ENCODE results near the gene KBTBD4.
"Not testable (repeated sequence)": the region's sequence is repeated elsewhere in the genome, so short reads cannot be mapped to it uniquely, and the experiment has no call there.

The KBTBD4 gene

DNA sequence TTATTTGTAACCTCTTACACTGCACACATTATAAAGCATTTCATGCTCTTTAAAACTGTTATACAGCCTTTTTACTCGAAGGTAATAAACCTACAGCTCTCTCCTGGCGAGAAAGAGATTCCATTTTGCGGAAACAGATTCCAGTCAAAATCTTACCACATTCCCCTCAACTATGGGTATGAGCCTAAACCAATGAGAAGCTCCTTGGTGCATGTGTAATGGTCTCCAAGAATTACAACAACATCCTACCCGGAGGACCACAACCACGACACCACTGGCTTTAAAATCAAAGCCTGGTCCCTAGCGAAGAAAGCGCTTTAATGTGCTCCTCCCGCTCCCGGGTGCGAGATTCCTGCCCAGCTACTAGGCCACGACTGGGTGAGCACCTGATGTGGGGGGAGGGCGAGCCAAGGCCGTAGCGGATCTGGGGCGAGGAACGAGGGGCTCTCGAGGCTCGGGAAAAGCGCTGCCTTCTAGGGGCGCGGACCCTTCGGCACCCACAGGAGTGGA lies 26.7 kb downstream of the KBTBD4 start:
- H3K4me3 ChIP-seq (ENCODE audit: low read depth, low read length): peak overlapping the region; percentile 84
- TF ChIP-seq, protein P1, sequence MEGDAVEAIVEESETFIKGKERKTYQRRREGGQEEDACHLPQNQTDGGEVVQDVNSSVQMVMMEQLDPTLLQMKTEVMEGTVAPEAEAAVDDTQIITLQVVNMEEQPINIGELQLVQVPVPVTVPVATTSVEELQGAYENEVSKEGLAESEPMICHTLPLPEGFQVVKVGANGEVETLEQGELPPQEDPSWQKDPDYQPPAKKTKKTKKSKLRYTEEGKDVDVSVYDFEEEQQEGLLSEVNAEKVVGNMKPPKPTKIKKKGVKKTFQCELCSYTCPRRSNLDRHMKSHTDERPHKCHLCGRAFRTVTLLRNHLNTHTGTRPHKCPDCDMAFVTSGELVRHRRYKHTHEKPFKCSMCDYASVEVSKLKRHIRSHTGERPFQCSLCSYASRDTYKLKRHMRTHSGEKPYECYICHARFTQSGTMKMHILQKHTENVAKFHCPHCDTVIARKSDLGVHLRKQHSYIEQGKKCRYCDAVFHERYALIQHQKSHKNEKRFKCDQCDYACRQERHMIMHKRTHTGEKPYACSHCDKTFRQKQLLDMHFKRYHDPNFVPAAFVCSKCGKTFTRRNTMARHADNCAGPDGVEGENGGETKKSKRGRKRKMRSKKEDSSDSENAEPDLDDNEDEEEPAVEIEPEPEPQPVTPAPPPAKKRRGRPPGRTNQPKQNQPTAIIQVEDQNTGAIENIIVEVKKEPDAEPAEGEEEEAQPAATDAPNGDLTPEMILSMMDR (IDR thresholded peaks at IDR 0.05; ENCODE audit: control insufficient read depth, extremely low read depth, insufficient read depth): no peak
- DNase-seq (ENCODE audit: low read depth): no peak

DNA sequence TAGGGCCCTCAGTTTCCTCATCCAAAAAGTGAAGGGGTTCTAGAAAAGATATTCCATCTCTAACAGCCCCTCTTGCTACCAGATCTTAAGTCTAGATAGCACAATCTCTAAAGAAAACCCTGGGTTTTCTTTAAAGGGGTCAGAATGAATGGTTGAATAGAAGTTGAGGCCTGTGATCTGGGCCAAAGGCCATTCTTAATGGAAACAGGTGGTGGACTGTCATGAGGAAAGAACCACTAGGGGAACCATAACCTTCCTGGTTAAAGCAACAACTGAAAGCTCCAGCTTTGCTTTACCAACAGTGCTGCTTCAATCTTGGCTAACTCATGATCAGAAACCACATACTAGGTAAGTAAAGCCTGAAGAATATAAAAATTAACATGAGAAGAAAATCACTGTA lies 27.7 kb downstream of the KBTBD4 start:
- H3K4me3 ChIP-seq (ENCODE audit: low read depth, low read length): peak overlapping the region; percentile 84
- TF ChIP-seq, protein P1 (IDR thresholded peaks at IDR 0.05; ENCODE audit: control insufficient read depth, extremely low read depth, insufficient read depth): peak; percentile 31
- no peak for DNase-seq (ENCODE audit: low read depth)

DNA sequence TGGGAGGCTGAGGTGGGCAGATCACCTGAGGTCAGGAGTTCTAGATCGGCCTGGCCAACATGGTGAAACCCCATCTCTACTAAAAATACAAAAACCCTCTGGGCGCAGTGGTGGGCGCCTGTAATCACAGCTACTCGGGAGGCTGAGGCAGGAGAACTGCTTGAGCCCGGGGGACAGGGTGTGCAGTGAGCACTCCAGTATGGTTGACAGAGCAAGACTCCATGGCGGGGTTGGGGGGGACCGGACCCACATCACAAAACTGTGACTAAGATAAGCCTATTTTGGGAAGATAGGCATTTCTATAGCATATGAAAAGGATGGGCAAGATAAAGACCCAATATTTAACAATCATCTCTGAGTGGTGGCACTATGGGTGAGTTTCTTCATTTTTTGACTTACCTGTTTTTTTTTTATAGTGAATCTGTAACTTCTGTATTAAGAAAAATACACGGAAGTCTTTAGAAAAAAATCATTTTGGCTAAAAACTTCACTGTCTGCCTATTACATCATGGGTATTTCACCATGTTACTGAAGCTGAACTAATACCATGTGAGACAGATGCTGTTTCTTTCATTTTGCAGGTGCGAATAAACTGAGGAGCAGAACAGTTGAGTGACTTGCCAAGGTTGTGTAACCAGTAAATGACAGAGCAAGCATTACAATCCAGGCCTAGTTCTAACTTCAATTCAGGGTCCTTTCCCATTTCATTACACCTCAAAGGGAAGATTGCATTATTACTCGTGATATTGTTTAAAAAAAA lies 28.3 kb downstream of the KBTBD4 start:
- TF ChIP-seq, protein P1 (IDR thresholded peaks at IDR 0.05; ENCODE audit: control insufficient read depth, extremely low read depth, insufficient read depth): no peak
- no peak overlapping the region for H3K4me3 ChIP-seq (ENCODE audit: low read depth, low read length)
- no peak for DNase-seq (ENCODE audit: low read depth)

DNA sequence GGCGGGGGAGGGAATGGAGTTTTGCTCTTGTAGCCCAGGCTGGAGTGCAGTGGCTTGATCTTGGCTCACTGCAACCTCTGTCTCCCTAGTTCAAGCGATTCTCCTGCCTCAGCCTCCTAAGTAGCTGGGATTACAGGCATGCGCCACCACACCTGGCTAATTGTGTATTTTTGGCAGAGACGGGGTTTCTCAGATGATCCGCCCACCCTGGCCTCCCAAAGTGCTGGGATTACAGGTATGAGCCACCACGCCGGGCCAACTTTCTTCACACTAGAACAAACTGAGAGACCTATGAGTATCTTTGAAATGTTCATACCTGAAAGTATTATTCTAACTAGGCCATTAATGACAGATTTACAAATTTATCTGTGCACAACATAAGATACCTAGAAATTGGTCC lies 32.5 kb downstream of the KBTBD4 start:
- not testable (repeated sequence) for DNase-seq (ENCODE audit: low read depth); H3K4me3 ChIP-seq (ENCODE audit: low read depth, low read length)

DNA sequence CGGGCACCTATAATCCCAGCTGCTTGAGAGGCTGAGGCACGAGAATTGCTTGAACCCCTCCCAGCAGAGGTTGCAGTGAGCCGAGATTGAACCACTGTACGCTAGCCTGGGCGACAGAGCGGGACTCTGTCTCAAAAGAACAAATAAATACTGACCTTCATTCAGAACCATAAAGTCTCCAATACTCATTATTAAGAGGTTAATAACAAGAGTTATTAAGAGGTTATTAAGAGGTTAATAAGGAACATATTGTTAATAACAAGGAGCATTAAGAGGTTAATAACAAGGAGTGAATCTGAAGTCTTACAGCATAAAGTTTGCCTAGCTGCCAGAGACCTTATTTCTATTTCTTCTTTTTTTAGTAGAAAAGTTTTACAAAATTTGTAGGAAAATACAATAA lies 33.5 kb downstream of the KBTBD4 start:
- no peak for DNase-seq (ENCODE audit: low read depth)
- TF ChIP-seq, protein P1 (IDR thresholded peaks at IDR 0.05; ENCODE audit: control insufficient read depth, extremely low read depth, insufficient read depth): no peak
- H3K4me3 ChIP-seq (ENCODE audit: low read depth, low read length): no peak overlapping the region

DNA sequence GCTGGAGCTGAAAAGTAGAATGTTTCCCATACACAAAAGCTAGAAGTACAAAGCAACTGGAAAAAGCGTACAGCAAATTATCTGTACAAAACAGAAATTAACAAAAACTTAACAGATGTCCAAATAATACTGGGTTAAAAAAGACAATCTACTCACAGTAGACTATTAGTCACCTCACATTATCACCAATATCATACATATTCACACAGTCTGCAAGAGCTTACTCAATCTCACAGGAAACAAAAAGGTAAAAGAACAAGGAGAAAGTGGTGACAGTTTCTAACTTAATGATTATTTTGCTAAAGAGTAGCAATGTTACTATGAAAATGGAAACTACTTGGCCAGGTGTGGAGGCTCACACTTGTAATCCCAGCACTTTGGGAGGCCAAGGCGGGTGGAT lies 37.7 kb downstream of the KBTBD4 start:
- H3K4me3 ChIP-seq (ENCODE audit: low read depth, low read length): no peak overlapping the region
- no peak for DNase-seq (ENCODE audit: low read depth)
- TF ChIP-seq, protein P1 (IDR thresholded peaks at IDR 0.05; ENCODE audit: control insufficient read depth, extremely low read depth, insufficient read depth): no peak

DNA sequence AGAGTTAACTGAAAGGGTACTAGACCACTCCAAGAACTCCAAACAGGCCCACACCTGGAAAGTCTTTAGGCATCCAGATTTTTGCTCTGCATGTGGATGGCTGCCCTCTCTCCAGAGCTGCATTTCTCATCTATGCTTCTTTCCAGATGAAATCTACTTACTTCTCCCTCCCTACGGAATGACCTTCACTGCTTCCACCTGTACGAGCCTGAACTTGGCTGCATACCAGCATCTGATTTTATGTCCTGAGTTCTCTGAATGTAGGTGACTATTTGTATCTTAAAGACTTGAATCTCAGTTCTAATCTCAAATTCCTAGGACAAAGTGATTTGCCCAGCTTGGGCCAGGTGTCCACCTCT lies 39.1 kb downstream of the KBTBD4 start:
- TF ChIP-seq, protein P1 (IDR thresholded peaks at IDR 0.05; ENCODE audit: control insufficient read depth, extremely low read depth, insufficient read depth): no peak
- no peak overlapping the region for H3K4me3 ChIP-seq (ENCODE audit: low read depth, low read length)

More for the DNA sequence above, 39.1 kb downstream of the KBTBD4 start:
- DNase-seq (ENCODE audit: low read depth): no peak
